KG1 (cell line): ENCODE measurements around the gene CEP57L1.
"Not testable (repeated sequence)": the region's sequence is repeated elsewhere in the genome, so short reads cannot be mapped to it uniquely, and the experiment has no call there.

Experiments used
- DNase-seq: peaks from one replicate; lab custom pipeline; 2025; lab: John Stamatoyannopoulos, UW

Gene CEP57L1

GRCh38 chr6:109074133-109074415 lies 21.2 kb upstream of the CEP57L1 start:
- DNase-seq = no peak

GRCh38 chr6:109075934-109076333 lies 19.4 kb upstream of the CEP57L1 start:
- DNase-seq = no peak

GRCh38 chr6:109076377-109076776 lies 18.9 kb upstream of the CEP57L1 start:
- DNase-seq = no peak

- no peak for DNase-seq
Measured at GRCh38 chr6:109079981-109080380, 15.3 kb upstream of the CEP57L1 start.

- DNase-seq = no peak
Measured at GRCh38 chr6:109081026-109081425, 14.3 kb upstream of the CEP57L1 start.

- DNase-seq = no peak
Measured at GRCh38 chr6:109081516-109082187, 13.7 kb upstream of the CEP57L1 start.

GRCh38 chr6:109082188-109082577 lies 13.1 kb upstream of the CEP57L1 start:
- no peak for DNase-seq

GRCh38 chr6:109083657-109084056 lies 11.7 kb upstream of the CEP57L1 start:
- DNase-seq = no peak

- not testable (repeated sequence) for DNase-seq
Measured at GRCh38 chr6:109084146-109084545, 11.2 kb upstream of the CEP57L1 start.

GRCh38 chr6:109087661-109088264 lies 7.5 kb upstream of the CEP57L1 start:
- no peak for DNase-seq

- no peak for DNase-seq
Measured at GRCh38 chr6:109088995-109089394, 6.3 kb upstream of the CEP57L1 start.

- DNase-seq = no peak
Measured at GRCh38 chr6:109091314-109092024, 3.8 kb upstream of the CEP57L1 start.

- DNase-seq = no peak
Measured at GRCh38 chr6:109092074-109092473, 3.2 kb upstream of the CEP57L1 start.

- no peak for DNase-seq
Measured at GRCh38 chr6:109093732-109094415, 1.4 kb upstream of the CEP57L1 start.

GRCh38 chr6:109094416-109095035 lies 781 bp upstream of the CEP57L1 start, which contains the start of gene SESN1:
Gene SESN1 (minus strand): TSS chr6:109094846. CDS start chr6:109094073, 773 bp downstream.
- peak; percentile 79 for DNase-seq

- DNase-seq = no peak
Measured at GRCh38 chr6:109095835-109096084, 453 bp downstream of the CEP57L1 start.

GRCh38 chr6:109096208-109096607 lies 901 bp downstream of the CEP57L1 start:
- DNase-seq = no peak

- no peak for DNase-seq
Measured at GRCh38 chr6:109097661-109098060, 2.4 kb downstream of the CEP57L1 start.

GRCh38 chr6:109102762-109103161 lies 7.5 kb downstream of the CEP57L1 start:
- no peak for DNase-seq

- no peak for DNase-seq
Measured at GRCh38 chr6:109103942-109104341, 8.6 kb downstream of the CEP57L1 start.

GRCh38 chr6:109104512-109104911 lies 9.2 kb downstream of the CEP57L1 start:
- no peak for DNase-seq

GRCh38 chr6:109105681-109106080 lies 10.4 kb downstream of the CEP57L1 start:
- DNase-seq = no peak

GRCh38 chr6:109109663-109110062 lies 14.4 kb downstream of the CEP57L1 start:
- DNase-seq = not testable (repeated sequence)
